VCaP (cell line): ENCODE results near the gene MASP1.

Experiments
- H3K27ac ChIP-seq: fragments of 450-650 bp; 2 replicates; pipeline ENCODE4 v1.5.1; 2017
- CTCF ChIP-seq: fragments of 450-650 bp; conservative IDR thresholded peaks from 2 replicates; pipeline ENCODE4 v1.5.1; 2017; ENCODE audit warnings: mild to moderate bottlenecking, moderate library complexity

The MASP1 gene

DNA sequence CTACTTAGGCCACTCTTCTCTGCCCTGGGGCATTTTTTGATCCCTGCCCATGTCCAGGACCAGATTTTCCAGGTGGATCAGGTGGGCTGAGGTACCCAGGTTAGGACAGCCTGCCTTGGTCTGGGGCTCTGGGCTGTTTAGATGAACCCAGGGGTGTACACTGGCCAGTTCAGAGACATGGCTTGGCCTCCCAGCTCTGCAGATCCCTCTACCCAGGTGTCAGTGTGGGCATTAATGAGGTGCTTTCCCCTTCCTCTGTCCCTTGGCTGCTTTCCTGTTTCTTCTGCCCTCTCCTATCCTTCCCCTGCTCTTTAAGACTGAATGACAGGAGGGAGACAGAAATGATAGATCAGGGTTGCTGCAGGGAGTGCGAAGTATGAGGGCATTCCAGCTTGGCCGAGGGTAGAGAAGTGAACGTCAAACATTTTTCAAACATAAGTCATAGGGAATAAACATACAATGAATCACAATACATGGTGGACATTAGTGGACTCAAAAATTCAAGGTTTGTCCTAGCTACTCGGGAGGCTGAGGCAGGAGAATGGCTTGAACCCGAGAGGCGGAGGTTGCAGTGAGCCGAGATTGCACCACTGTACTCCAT is 63.8 kb downstream of the MASP1 start:
- no peak overlapping the region for H3K27ac ChIP-seq

DNA sequence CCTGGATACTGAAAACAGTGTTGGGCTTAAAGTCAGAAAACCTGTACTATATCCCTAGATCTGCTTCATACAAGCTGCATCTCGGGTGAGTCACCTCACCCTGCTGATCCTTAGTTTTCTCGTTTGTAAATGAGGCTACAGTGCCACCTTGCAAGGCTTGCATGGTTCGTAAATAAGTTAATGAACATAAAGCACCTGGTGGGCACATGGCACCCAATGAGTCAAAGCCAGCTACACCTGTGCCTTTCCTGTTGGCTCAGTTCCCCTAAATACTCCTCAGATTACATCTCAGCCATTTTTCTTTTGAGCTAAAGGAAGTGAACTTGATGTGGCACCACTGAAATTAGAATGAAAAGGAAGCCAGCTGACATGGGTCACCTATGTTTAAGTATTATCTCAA is 67.7 kb downstream of the MASP1 start:
- H3K27ac ChIP-seq = no peak overlapping the region
- no peak for TF ChIP-seq CTCF

More for the DNA sequence above, 63.8 kb downstream of the MASP1 start:
- TF ChIP-seq CTCF = no peak

GRCh38 chr3:187222801-187223200 is 68.7 kb downstream of the MASP1 start:
- no peak for TF ChIP-seq CTCF
- no peak overlapping the region for H3K27ac ChIP-seq

DNA sequence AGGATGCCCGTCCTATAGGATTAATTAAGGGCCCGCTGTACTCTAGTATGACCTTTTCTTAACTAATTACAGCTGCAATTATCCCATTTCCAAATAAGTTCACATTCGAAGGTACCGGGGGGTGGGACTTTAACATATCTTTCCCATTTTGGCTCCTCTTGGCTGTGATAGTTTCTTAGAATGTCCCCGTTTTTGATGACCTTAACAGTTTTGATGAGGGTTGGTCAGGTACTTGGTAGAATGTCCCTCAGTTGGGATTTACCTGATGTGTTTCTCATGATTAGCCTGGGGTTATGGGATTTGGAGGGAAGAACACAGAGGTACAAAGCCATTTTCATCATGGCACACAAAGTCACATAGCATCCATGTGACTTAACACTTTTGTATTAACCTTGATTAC is 76.1 kb downstream of the MASP1 start:
- TF ChIP-seq CTCF = no peak
- H3K27ac ChIP-seq = no peak overlapping the region

DNA sequence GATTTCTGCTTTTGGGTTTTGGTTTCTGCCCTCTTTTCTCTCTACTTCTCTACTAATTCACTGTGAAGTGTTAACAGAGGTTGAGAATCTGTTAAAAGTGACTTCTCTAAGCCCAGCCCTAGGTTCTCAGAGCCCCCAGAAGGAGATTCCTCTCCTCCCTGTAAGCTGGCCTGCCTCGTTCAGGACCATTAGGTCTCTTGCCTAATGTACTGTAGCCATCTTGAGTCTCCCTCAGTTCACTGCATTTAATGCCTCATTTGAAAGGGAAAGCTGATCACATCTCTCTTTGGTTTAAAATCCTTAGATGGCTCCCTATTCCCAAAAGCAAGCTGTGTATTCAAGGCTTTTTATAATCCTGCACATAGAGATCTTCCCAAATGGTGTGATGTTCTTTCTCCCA is 77.9 kb downstream of the MASP1 start:
- TF ChIP-seq CTCF = no peak
- no peak overlapping the region for H3K27ac ChIP-seq

GRCh38 chr3:187212705-187213104 is 78.8 kb downstream of the MASP1 start:
- H3K27ac ChIP-seq = no peak overlapping the region
- no peak for TF ChIP-seq CTCF

DNA sequence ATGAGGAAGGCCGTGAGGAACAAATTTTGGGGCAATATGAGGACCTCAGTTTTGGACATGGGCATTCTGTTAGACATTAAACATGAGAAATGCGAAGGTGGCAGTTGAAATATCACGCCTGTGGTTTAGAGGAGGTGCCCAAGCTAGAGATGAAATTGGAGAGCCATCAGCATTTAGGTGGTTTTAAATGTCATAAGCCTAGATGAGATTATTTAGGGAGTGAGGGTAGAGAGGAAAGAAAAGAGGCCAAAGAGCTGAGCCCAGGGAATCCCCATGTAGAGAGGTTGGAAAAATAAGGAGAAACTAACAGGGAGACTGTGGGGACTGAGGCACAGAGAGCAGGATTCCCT is 79.4 kb downstream of the MASP1 start:
- no peak for TF ChIP-seq CTCF

More for the DNA sequence above, 79.4 kb downstream of the MASP1 start:
- no peak overlapping the region for H3K27ac ChIP-seq
